ENCODE measurements around the gene CHRDL2.

Gene CHRDL2

DNA sequence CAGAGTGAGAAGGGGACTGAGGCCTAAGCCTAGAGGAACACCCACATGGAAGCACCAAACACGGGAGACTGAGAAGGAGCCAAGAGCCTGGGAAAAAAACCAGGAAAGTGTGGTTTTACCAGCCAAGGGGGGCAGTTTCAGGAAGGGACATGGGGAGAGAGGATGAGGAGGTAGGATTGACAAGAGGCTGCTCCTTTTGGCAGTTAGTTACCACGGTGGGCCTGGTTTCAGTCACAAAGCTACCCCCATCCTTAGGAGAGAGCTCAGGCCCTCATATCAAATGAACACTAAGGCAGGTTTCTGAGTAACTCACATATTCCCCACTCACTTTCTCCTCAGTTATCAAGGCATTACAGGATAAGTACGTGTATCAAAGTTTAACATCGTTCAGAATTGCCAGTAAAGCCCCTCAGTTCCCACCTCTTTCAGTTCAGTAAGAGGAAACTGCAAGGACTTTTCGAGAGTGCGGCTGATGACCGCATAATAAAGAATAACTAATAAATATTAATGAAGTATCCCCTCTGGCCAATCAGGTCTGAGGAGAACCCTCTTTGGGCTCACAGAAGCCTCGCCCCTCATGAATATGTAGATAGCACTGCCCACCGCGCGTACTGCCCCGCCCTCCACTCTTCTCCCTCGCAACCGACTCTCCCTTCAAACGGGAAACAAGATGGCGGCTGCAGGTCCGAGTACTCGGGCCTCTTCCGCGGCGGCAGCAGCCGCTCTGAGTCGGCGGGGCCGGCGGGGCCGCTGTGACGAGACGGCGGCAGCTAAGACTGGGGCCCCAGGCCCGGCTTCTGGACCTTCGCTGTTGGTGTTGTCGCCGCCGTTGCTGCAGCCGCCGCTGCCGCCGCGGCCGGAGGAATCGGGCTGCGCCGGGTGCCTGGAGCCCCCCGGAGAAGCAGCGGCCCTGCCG lies 17.2 kb upstream of the CHRDL2 start, which contains the start of gene RNF169:
Gene RNF169, plus strand, starts transcription at position 639 of the 916 bp plus-strand sequence. Its CDS starts 32 bp downstream, at position 671.
- peak; percentile 92 for DNase-seq

DNA sequence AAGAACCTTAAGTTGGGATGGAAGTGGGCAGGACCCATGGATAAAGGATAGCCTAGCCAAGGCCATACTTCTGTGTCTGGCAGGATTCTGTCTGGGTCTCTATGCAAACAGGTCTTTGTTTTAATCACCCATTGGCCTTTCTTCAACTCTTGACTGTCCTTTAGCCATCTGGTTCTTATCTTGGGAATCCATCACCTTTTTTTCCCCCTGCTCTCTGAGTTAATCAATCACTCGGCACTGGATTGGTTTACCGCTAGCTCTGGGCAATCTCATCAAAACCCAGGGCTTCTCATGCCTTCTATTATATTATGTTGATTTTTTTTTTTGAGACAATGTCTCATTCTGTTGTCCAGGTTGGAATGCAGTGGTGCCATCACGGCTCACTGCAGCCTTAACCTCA lies 15.6 kb upstream of the CHRDL2 start:
- DNase-seq: no peak

DNA sequence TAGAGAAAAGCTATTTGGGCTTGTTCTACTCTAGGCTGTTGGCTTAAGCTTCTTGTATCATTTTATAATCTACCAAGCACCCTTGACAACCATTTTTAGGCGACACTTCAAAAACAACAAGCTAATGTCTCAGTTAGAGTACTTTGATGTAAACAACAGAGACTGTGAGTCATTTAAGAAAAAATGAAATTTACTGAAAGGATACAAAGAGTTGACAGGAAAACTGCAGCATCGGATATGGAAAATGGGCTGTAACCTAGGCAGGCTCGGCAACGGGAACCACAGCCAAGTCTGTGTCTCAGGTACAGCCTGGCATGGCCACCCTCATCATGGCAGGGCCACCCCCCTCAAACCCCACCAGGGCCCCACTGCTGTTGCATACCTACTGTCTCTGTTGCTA lies 13.1 kb upstream of the CHRDL2 start:
- DNase-seq: no peak

DNA sequence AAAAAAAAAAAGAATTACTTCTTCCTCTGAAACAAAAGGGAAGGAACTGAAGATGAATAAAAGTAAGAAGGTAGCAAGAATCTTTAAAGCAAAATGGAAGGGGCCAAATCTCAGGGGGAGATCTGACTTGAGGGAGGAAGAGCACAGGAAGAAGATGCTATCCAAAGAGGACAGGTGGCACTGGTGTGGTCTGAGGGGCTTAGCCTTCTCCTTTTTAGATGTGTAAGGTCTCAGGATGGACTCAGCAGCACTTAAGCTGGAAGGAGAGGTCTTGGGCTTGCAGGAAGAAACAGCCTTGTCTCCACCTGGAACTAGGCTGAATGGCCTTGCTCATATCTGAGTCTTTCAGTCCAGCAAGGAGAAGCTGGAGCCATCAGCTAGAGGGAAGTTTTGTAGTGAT lies 12.4 kb upstream of the CHRDL2 start:
- no peak for DNase-seq

DNA sequence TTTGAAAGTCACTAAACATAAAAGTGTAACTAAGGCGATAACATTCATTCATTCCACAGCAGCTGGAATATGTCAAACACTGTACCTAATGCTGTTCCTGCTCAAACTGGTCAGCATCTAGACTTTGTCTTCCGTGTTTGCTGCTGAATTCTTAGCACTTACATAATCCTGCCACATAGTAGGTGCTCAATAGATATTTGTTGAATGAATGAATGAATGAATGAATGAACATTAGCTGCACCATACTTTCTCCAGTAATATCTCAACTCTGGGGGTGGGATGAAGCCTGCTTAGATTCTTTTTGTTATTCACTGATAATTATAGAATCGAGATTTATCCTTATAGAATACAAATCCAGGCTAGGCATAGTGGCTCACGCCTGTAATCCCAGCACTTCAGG lies 10.8 kb upstream of the CHRDL2 start:
- DNase-seq: no peak

DNA sequence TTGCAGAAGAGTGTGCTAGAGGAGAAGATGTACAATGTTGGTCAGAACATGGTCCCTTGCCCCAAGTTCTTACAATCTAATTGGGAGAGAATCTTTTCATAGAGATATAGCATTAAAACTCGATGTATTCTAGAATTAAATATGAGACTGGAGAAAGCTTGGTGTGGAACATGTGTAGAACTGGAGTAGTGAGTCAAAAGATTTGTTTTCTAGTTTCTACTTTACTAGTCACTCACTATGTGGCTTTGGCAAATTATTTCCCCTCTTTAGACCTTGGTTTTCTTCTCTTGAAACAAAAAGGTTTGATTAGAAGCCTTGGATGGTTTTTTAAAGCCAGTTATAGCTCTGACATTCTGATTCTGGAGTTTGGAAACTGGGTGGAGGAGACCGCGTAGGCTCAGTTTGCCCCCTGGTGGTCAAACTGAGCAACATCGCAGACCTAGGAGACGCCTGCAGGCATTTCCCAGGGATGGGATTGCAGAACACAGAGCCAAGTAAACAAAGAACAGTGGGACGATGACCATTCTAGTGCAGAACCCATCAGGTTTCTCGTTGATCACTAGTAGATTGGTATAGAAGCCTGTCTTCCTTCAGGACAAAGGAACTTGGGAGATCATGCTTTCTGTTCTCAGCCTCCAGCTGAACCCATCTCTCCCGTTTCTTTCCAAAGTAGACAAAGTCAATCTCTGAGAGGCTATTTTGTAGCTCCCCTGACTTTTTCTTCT lies 8.5 kb upstream of the CHRDL2 start:
- peak; percentile 49 for DNase-seq

DNA sequence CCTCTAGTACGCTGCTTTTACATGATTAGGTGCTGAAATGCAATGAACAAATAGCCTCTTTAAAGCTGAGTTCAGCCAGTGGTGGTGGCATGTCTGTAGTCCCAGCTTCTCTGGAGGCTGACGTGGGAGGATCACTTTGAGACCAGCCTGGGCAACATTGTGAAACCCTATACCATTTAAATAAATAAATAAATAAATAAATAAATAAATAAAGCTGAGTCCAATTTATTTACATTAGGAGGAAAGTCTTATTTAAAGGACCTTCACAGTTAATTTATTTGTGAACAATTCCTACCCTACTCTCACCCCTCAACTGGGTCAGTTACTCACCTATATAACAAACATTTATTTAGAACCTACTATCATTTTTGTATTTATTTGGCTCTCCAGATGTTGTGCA lies 4.8 kb upstream of the CHRDL2 start:
- no peak for DNase-seq

DNA sequence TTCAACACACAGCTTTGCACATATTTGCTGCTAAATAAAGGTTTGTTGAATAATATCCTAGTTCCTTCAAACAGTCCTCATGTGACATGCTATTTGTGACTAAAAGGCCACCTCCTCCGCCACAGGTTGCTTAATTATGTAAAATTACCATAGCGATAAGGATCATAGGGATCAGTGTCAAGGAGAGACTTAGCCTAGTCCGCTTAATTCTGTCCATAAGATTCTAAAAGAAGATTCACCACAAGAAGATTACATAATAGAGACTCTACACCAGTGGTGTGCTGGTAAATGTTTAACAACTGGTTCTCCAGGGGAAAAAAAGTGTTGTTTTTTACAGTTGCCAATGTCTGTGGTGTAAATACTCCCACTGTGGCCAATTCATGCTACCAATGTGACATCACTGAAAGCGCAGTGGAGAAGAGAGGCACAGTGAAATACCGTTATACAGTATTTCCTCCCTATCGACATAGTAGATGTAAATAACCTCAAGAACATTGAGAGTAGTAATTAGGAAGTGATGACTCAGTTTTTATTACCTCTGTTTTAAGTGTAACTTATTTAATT lies 4.2 kb upstream of the CHRDL2 start:
- DNase-seq: no peak

DNA sequence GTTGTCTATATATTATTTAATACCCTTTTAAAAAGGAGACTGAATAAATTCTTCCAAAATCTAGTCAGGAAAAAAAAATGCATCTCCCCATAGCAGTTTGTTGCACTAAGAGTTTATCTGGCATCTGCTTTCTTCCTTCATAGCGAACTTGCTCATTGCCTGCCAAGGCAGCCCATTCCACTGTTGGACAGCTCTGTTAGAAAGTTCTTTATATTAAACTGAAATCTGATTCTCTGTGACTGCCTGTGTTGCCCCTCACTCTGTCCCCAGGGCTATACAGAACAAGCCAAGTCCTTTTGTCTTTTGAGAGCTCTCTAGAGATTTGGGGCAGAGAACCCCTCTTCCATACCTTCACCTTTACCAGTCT lies 3.3 kb upstream of the CHRDL2 start:
- DNase-seq: no peak

DNA sequence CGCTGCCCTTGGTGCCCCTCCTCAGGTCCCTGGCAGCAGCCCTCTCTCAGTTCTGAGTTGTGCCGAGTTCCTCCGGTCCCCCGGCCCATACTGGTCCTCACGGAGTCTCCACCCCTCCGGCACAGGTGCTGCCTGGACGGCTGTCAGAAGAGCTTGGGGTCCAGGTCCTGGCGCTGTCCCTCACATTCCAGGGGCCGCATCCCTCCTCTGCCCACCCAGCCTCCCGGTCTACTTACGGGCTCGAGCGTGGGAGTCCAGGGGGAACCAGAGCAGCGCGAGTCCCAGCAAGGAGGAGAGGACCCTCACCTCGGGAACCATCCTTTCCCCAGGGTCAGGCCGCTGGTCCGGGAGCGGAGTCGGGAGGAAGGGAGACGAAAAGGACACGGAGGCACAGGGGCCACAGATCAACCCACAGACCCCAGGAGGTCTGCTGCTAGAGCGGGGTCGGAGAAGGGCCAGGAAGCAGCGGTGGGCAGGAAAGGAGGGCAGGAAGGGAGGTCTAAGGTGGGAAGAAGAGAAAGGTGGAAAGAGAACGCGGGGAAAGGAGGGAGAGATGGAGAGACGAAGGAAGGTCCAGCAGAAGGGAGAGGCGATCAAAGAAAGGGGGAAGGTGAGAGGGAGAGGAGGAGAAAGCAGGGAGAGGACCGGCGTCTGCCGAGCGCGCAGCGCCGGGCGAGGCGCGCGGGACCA lies 510 bp downstream of the CHRDL2 start:
- DNase-seq: no peak

DNA sequence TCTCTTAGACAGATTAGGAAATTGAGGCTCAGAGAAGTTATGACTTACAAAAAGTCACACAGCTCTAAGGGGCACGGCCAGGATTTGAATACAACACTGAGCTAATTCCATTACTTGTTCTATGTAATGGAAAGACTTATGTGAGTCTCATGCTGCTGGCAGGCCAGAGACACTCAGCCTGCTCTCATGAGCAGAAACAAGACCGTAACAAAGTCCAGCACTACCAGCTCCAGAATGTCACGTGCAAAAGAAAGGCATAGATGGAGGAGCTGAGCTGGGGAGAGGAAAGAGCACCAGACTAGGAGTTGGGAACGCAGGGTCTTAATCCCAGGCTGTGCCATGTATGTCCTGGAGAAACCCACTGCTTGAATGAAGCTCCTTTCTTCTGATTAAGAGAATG lies 1.8 kb downstream of the CHRDL2 start:
- no peak for DNase-seq

DNA sequence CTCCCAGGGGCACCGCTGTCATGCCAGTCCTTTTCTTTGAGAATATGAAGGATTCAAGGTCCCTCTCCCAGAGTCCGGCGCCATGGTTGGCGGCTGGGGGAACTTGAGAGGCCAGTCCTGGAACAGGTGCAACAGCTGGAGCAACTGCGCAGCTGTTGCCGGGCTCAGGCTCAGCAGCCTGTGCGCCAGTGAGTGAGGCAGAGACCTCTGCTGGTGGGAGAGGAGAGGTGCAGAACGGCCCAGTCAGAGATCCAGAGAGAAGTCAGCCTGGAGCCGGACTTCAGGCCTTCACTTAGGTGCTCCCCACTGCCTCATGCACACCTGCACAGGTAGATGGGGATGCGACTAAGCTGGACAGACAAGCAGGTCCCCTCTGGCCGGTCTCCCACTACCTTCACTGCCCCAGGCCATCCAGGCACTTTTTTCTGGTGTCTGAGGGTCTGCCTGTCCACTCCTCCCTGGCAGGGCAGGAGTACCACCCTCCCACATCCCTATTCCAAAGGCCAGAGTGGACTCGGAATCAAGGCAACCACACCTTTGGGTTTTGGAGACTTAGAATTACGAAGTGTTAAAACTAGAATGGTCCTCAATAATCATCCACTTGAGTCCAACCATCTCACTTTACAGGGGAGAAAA lies 4.6 kb downstream of the CHRDL2 start:
- peak; percentile 62 for DNase-seq

DNA sequence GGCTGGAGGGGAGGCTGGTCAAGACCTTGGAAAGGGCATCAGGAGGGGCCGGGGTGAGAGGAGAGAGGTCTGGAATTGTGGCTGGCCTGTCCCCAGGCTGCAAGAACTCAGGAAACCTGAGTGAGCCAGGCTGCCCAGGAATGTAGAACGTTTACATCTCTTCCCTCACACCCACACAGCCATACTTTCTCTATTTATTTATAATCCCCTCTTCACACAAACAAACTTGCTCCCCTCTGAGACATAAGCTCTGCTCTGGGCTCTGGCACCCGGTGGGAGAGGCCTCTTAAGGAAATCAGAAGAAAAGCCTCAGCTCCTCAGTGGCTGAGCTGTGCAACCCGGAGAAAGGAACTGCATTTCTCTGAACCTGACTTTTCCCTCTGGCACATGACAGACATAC lies 5.5 kb downstream of the CHRDL2 start:
- no peak for DNase-seq

DNA sequence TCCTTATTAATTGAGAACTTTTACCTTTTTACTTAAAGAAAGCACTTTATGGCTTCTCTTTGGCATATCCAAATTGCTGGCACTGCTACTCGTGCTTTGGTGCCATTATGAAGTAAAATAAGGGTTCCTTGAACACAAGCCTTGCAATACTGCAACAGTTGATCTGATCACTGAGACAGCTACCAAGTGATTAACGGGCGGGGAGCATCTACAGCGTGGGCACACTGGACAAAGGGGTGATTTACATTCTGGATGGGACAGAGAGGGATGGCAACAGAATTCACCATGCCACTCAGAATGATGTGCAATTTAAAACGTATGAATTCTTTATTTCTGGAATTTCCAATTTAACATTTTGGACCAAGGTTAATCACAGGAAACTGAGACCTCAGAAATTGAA lies 7.7 kb downstream of the CHRDL2 start:
- no peak for DNase-seq

DNA sequence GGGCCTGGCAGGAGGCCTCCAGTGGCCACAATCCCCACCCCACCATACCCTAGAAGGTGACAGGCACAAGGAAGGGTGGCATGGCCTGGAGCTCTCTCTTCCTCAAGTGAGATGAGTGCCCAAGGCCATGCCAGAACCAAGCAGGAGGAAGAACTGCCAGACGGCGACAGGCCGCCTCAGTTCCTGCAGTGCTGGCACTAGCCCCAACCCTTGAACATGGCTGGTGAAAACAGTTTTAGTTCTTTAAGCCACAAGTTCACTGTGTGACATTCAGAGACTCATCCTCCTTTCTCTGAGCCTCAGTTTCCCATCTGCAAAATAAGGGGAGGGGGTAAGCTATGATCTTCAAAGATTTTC lies 9.8 kb downstream of the CHRDL2 start:
- DNase-seq: no peak

DNA sequence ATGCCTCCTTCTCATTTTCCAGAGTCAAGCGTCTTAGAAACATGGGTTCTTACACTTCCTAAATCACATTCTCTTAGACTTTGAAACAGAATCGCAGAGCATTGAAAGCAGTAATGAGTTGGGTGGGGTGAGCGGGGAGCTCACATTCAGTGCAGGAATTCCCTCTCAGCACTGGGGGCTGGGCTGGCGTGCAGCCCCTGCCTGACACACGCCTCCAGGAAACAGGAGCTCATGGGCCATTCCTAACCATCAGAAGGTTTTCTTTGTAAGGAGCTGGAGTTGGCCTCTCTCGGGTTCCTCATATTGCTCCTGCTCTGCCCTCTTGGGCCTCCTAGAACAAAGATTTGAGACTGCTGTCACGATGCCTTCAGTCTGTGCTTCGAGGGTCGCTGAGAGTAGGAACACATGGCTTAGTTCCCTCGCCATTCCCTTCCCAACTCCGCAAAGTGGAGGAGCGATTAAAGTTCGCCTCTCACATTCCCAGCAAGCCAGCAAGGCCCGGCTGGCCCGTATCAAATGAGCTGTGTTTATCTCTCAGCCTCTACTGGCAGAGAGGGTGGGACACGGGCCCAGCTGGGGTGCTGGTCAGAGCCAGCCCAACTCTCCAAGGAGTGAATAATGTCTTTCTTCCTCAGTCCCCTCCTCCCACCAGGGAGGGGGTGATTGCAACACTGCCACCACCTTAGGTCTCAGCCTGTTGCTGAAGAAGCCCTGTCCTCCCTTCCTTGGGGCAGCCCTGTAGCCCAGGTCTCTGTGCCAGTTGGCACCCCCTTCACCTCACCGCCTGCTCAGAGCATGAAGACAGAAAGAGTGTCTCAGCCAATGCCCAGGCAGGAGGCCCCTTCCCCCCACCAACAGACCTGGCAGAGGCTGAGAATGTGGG lies 10.4 kb downstream of the CHRDL2 start:
- no peak for DNase-seq

DNA sequence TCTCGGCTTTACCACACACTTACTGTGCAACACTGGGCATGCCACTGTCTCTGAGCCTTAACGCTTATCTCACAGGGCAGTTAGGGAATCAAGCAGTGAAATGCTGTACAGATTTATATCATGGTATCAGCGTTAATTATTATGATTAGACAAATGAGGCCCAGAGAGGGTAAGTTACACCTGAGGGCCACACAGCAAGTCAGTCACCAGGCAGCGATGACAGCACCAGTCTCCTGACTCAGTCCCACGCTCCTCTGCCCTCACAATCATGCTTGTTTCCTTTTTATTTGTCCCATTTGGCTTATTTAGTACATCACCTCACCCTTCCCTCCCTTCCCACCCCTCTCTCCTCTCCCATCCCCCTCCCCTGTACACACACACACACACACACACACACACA lies 12.2 kb downstream of the CHRDL2 start:
- DNase-seq: no peak

DNA sequence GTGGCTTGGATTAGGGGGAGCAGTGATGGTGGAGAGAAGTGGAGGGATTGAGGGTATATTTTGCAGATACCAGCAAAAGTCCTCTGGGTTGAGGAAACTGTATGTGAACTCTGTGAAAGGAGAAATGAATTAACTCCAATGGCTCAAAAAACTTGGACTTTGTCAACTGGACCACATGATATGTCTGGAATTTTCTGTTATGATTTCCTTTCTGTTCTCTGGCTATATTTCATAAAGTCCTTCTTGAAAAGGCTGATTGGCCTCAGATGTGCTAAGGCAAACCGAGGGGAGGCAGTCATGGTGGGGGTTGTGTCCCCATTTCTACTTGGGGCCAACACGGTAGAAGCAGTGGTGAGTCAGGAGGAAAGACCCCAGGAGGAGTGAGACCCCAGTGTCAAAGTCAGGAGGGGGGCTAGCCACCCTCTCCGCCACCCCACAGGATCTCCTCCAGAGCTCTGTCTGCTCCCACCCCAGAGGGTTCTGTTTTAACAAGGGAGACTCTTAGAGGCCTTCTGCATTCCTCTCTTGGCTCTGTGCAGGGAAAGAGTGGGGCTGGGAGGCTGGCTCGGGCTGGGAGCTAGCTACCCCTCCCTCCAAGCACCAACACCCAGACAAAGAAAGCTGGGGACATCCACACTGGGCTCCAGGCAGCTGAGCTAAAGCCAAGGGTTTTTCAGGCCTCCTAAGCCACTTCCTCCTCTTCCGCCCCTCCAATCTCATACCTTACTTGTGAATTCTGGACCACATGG lies 13.8 kb downstream of the CHRDL2 start:
- DNase-seq: no peak

DNA sequence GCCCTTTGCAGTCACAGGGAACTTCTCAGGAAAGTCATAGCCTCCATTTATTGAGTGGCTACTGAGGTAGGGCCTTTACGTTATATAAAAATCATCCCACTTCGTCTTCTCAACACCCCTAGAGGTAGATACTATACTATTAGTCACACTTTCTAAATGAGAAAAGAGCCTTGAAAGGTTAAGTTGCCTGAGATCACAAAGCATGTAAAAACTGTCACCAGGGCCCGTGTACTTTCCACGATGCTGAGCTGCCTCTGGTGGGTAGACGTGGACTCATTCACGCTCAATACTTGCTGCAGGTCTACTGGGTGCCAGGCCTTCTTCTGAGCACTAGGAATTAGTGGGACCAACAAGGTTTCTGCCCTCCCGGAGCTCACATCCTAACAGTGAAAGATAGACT lies 16.3 kb downstream of the CHRDL2 start:
- no peak for DNase-seq

DNA sequence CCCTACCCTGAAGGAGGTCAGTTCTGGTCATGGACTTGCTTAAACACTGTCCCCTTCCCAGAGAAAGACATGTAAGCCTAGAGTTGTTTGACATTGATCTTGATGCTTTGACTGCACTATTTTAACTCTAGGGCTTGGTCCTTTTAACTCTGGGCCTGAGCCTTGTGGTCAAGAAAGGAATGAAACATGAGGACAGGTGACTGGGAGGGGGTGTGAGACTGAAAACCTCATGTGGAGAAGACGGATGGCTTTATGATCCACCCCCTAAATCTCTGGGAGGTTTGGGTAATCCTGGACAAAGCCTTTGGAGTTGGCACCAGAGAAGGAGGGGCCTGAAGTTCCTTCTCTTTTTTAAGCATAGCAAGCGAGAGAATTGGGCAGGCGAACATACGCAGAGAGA lies 17.5 kb downstream of the CHRDL2 start:
- DNase-seq: no peak

DNA sequence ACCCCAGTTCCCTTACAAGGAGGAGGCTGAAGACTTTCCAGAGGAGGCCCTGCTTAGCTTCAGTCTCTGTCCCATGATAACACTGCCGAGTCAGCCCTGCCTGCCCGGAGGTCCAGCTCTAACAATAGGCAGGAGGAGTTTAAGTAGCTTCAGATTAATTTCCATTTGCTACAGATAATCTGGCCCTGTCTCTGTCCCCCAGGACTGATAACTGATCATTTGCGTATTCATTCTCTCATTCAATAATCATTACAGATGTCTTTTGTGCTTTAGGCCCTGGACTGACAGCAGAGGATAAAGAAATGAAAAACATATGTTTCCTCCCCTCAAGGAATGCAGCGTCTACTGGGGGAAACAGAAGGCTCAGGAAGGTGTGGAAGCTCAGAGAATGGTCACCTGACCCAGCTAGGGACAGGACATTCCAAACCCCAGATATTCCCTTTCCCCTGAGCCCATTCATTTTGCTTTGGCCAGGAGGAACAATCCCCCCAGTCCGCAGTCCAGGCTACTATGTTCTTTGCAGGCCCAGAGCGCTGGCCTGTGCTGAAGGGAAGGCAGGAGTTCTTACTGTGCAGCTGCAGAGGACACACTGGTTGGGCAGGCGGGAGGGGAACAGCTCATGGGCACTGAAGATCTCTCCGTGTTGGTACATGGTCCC lies 20.8 kb downstream of the CHRDL2 start:
- no peak for DNase-seq
